ENCODE data around the gene MSANTD2. TPM values are rescaled to one million over a fixed set of nuclear protein-coding genes. Genes with fewer than 3 reads are reported as not detected.

MSANTD2 gene
- polyA plus RNA-seq, 3 donors = 1.2 to 5.8 (median 1.8) TPM

GRCh38 chr11:124766156-124766555, 34.0 kb downstream of the MSANTD2 start:
- Histone ChIP-seq H3K4me2 (replicated peaks; ENCODE audit: extremely low read depth, low read length, poor library complexity, severe bottlenecking) (no peak overlapping the region), H3K9ac (ENCODE audit: insufficient read depth, low read length, poor library complexity, severe bottlenecking) (no peak overlapping the region), H3K9me3 (replicated peaks in 1 of 2; ENCODE audit: control insufficient read depth in 1 of 2, insufficient read depth in 1 of 2, low read length in 2 of 2) (peaks cover 0 to 8% of the 10 kb centered on the region in 2 donors), H4K20me1 (ENCODE audit: insufficient read depth, low read length) (peaks cover 5% of the 10 kb centered on the region), H3K27ac (ENCODE audit: low read depth in 1 of 2, low read length in 2 of 2) (no peak overlapping the region), H3K27me3 (ENCODE audit: control insufficient read depth in 2 of 2, insufficient read depth in 2 of 2, low read length in 2 of 2) (peaks cover 12 to 18% of the 10 kb centered on the region in 2 donors), H3K36me3 (replicated peaks in 1 of 2; ENCODE audit: control insufficient read depth in 1 of 2, insufficient read depth in 2 of 2, low read length in 2 of 2) (peaks cover 14 to 62% of the 10 kb centered on the region in 2 donors), H2AFZ (ENCODE audit: insufficient read depth, low read depth, low read length, poor library complexity, severe bottlenecking) (no peak overlapping the region), H3K79me2 (ENCODE audit: insufficient read depth, low read length) (no peaks in the 10 kb centered on the region), H3K4me1 (ENCODE audit: control insufficient read depth in 1 of 2, insufficient read depth in 2 of 2, low read length in 2 of 2) (peaks cover 17 to 22% of the 10 kb centered on the region in 2 donors), H3K4me3 (replicated peaks in 1 of 3; ENCODE audit: low read depth in 2 of 3, low read length in 3 of 3) (no peak overlapping the region)
- no peak for DNase-seq
- Mint-ChIP-seq H3K27me3 (ENCODE audit: low read depth in 3 of 3) (peaks cover 12 to 21% (median 17%) of the 10 kb centered on the region in 3 donors), H3K36me3 (peaks cover 36 to 45% of the 10 kb centered on the region in 2 donors), H3K4me3 (no peak overlapping the region), H3K9me3 (peaks cover 0 to 10% (median 2%) of the 10 kb centered on the region in 7 donors), H3K4me1 (peaks cover 17% of the 10 kb centered on the region), H3K27ac (no peak overlapping the region)
- WGBS (ENCODE audit: insufficient coverage) = no CpG with 5 or more reads among the region's 2 CpGs
- intact Hi-C loops (cut with micrococcal nuclease) = no loop called here
- TF ChIP-seq CTCF (IDR thresholded peaks at IDR 0.05) = no peak

DNA sequence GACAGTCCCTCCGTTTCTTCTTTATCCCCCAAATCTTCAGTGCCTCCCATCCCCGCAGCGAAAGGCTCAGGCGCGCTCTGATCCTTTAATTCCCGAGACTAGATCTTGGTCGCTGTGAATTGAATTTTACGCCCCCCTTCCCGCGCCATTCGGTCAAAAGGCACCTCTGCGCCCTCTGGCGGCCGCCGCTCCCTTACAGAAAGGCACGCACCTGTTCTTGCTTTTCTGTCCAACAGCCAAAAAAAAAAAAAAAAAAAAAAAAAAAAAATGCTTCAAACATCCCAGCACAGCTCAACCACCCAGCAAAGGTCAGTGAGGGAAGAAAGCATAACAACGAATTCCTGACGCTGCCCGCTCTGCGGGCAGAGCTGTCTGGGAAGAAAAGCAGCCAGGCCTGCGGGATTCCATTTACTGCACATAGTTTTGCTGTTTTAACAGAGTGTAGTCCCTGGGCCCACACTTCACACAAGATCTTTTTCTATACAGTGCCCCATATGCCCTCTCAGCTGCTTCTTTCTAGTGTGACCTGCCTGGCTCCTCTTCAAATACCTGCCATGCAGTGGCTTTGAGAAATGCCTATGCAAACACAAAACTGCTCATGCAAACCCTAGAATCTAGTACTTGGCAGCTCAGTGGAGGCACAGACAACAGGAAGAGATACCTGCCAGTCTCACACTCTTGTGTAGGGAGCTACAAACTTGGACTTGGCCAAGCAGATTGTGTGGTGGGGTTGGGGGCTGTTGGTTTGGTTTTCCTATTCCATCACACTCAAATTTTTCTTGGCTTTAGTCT, 36.9 kb downstream of the MSANTD2 start:
- peaks cover 0 to 23% (median 12%) of the 10 kb centered on the region in 7 donors for H3K9me3 Mint-ChIP-seq
- H3K36me3 ChIP-seq (replicated peaks in 1 of 2; ENCODE audit: control insufficient read depth in 1 of 2, insufficient read depth in 2 of 2, low read length in 2 of 2) = peaks cover 12 to 37% of the 10 kb centered on the region in 2 donors
- 11% methylated on average over 7 of the region's 21 CpGs for WGBS (ENCODE audit: insufficient coverage)

More for the DNA sequence above, 36.9 kb downstream of the MSANTD2 start:
- Mint-ChIP-seq H3K36me3 (peaks cover 25 to 31% of the 10 kb centered on the region in 2 donors), H3K4me1 (peaks cover 40% of the 10 kb centered on the region), H3K4me3 (peak overlapping the region; percentile 90 to 99), H3K27ac (peak overlapping the region in 2 of 7 donors; percentile 40 to 85), H3K27me3 (ENCODE audit: low read depth in 3 of 3) (peaks cover 39 to 49% (median 45%) of the 10 kb centered on the region in 3 donors)
- DNase-seq = peak; percentile 26 to 49 (median 32)
- intact Hi-C loops (cut with micrococcal nuclease) = loop anchor here (1.0 kb wide), 1 partner anchor 94 kb away; no protein-coding TSS in a partner anchor
- TF ChIP-seq CTCF (IDR thresholded peaks at IDR 0.05) = peak; percentile 94
- no peak overlapping the region for H3K9ac ChIP-seq (ENCODE audit: insufficient read depth, low read length, poor library complexity, severe bottlenecking)
- peaks cover 43 to 50% of the 10 kb centered on the region in 2 donors for H3K4me1 ChIP-seq (ENCODE audit: control insufficient read depth in 1 of 2, insufficient read depth in 2 of 2, low read length in 2 of 2)
- no peaks in the 10 kb centered on the region for H3K79me2 ChIP-seq (ENCODE audit: insufficient read depth, low read length)
- peaks cover 3 to 14% of the 10 kb centered on the region in 2 donors for H3K9me3 ChIP-seq (replicated peaks in 1 of 2; ENCODE audit: control insufficient read depth in 1 of 2, insufficient read depth in 1 of 2, low read length in 2 of 2)
- no peak overlapping the region for H3K27ac ChIP-seq (ENCODE audit: low read depth in 1 of 2, low read length in 2 of 2)
- peak overlapping the region; percentile 96 for H3K4me2 ChIP-seq (replicated peaks; ENCODE audit: extremely low read depth, low read length, poor library complexity, severe bottlenecking)
- H3K4me3 ChIP-seq (replicated peaks in 1 of 3; ENCODE audit: low read depth in 2 of 3, low read length in 3 of 3) = peak overlapping the region; percentile 38 to 80 (median 42)
- H3K27me3 ChIP-seq (ENCODE audit: control insufficient read depth in 2 of 2, insufficient read depth in 2 of 2, low read length in 2 of 2) = peaks cover 29 to 45% of the 10 kb centered on the region in 2 donors
- peaks cover 5% of the 10 kb centered on the region for H4K20me1 ChIP-seq (ENCODE audit: insufficient read depth, low read length)
- peak overlapping the region; percentile 77 for H2AFZ ChIP-seq (ENCODE audit: insufficient read depth, low read depth, low read length, poor library complexity, severe bottlenecking)
